Fibroblast of the conjunctiva (primary cell): ENCODE measurements around the gene HMG20B.
"Not testable (repeated sequence)": the region's sequence is repeated elsewhere in the genome, so short reads cannot be mapped to it uniquely, and the experiment has no call there.

Experiments used
- DNase-seq: peaks from one replicate; pipeline ENCODE4 v3.0.0-alpha.2; 2010; ENCODE audit warnings: low read depth

Gene HMG20B

DNA sequence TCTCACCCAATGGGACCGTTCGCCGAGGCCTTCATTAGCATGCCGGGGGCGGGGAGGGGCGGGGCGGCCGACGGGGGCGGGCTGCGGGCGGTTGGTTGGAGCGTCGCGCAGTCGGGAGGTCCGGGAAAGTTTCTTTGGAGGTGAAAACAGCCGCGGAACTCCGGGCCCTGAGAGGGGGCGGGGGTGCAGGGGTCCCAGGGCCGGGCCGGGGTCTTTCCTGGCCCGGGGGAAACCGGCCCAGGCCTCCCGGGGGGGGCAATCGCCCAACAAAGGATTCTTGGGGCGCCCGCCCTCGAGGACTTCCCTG lies at the start of gene HMG20B:
Gene HMG20B, plus strand, starts transcription at position 90 of the 307 bp plus-strand sequence. CDS start 366 bp downstream, outside the sequence.
- no peak for DNase-seq

DNA sequence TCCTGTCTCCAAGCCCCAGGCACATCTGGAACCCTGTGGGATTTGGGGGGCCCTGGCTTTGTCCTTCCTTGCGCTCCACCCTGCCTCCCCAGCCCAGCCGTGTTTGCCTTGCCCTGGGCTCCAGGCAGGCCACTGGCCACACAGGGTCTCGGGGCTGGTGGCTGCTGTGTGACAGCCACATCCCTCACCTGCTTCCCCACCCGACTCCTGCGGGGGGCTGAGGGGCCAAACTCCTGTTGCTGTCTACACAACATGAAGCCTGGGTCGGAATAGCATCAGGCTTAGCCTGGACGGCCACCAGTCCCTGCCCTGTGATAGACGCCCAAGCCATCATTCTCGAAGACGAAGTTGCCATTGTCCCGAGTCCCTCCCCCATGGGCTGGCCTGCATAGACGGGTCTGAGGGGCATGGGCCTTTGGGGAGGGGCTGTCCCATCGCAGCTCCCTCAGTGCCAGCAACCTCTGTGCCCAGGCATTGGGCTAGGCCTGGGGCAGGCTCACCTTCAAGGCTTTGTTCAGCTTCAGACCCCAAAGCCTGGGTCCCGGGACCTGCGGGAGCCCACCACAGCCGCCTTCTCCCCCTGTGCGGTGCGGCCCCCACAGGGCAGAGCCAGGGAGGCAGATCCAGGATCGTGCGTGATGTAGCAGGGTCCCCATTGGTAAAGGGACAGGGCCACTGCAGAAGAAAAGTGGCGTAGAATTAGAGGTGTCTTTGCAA lies 49.2 kb upstream of the HMG20B start:
- DNase-seq, result no peak

DNA sequence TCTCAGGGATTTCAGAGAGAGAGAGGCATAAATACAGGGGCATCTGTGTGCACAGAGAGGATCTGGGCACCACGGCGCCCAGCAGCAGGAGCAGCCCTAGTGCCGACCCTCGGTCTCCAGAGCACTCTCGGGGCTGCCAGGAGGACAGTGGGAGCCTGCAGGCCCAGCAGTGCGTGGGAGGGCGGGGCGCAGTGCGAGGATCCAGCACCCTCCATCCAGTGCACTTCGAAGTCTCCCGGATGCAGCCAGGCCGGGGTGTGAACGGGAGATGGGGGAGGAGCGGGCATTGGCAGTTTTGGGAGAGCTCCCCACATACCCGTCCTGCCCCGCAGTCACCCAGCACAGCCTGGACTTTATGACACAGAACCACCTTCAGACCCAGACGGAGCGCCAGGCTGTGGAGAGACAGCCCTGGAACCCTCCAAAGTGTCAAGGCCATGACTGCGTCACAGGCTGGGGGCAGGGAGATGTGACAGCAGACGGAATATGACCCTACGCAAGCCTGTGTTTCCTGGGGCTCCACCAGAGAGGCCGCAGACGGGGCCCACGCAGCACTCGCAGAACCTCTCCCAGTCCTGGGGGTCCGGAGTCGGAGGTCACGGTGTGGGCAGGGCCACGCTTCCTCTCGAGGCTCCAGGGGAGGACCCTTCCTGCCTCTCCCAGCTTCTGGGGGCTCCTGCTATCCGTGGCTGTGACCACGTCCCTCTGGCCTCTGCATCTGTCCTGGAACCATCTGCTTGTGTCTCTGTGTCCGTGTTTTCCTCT lies 48.5 kb upstream of the HMG20B start:
- DNase-seq, result no peak

DNA sequence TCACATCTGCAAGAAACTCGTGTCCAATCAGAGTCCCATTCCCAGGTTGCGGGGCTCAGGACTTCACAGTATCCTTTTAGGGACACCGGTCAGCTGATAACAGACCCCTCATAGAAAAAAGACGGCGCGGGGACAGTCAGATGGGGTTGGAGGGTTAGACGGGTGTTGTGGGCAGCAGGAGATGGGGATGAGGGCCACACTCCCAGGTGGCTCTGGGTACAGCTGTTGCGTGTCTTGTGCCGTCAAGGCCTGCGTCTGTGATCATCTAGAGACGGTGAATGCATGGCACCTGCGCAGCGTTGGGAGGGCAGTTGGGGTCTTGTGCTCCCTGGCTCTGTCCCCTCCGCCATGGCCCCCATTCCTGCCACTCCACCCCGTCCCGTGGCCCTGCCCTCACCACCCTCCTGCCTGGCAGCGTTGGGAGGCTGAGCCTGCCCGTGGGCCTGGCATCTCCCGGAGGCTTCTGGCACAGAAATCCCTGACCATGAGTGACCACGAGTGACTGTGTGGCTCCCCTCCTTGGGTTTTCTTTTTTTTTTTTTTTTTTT lies 47.8 kb upstream of the HMG20B start:
- DNase-seq, result no peak

DNA sequence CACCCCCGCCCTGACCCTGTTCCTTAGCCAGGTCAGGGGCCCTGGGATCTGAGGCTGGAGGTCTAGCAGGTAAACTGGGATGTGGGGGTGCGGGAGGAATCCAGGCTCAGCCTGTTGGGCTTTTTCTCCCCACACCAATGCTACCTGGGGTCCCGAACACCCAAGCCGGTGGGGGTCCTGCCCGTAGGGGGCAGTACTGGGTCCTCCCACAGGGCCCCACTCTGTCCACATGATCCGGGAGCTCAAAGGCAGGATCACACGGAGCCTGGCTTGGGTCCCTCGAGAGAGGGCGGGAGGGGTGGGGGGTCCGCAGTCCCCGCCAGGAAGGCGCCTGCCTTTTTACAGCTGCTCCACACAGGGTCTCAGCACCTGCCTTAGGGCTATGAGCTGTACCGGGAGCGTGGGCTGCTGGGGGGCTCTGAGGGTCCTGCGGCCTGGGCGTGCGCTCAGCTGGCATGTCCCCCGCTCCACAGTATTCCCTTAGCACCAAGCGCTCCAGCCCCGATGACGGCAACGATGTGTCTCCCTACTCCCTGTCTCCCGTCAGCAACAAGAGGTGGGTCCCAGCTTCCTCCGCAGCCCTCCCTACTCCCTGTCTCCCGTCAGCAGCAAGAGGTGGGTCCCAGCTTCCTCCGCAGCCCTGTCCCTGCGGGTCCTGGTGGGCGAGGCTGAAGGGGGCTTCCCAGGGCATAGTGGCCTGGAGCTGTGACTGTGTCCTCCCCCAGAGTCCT lies 46.1 kb upstream of the HMG20B start:
- no peak for DNase-seq

DNA sequence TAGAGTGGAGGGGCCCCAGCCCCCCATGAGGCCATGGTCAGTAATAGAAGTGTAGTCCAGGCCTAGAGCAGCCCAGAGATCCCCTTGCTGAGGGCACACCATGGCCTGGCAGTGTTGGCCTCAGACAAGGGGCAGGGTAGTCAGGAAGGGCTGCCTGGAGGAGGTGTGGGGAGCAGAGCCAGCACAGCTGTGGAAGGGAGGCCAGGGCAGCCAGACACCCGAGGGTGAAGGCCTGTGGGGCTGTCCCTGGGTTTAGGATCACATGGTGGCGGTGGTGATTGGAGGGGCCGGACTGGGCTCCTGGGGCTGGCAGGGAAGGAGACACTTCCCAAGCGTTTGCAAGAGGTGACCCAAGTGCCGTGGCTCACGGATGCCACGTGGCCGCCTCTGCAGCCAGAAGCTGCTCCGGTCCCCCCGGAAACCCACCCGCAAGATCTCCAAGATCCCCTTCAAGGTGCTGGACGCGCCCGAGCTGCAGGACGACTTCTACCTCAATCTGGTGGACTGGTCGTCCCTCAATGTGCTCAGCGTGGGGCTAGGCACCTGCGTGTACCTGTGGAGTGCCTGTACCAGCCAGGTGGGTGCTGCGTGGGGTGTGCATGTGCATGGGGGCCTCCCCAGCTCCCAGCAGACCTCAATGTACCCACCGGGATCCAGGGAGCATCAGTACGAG lies 45.4 kb upstream of the HMG20B start:
- DNase-seq, result no peak

DNA sequence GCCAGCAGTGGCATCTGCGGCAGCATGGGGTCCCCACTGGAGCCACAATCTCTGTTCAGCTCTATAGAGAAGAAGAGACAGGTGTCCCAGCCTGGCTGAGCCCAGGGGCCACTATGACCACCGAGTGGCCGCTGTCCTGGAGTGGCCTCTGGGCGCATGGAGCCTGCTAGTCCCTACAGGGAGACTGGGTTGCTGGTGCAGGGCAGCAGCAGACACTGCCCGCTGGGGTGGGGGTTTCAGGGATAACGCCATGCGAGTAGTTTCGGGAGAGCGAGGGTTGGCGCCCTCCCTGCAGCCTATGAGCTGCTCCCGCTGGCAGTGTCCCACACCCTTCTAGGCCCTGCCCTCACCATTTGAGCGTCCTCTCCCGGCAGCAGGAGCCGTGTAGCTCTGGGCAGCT lies 44.7 kb upstream of the HMG20B start:
- DNase-seq, result no peak

DNA sequence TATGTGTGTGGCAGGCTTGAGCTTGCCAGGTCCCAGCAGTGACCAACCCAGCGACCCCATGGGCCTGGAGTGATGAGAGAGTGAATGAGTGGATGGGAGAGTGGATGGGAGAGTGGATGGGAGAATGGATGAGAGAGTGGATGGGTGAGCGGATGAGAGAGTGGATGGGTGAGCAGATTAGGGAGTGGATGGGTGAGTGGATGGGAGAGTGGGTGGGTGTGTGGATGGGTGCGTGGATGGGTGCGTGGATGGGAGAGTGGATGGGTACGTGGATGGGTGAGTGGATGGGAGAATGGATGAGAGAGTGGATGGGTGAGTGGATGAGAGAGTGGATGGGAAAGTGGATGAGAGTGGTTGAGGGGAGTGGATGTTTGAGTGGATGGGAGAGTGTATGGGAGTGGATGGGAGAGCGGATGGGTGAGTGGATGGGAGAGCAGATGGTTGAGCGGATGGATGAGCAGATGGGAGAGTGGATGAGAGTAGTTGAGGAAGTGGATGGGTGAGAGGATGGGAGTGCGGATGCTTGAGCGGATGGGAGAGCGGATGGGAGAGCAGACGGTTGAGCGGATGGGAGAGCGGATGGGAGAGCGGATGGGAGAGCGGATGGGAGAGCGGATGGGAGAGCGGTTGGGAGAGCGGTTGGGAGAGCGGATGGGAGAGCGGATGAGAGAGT lies 44.1 kb upstream of the HMG20B start:
- no peak for DNase-seq

DNA sequence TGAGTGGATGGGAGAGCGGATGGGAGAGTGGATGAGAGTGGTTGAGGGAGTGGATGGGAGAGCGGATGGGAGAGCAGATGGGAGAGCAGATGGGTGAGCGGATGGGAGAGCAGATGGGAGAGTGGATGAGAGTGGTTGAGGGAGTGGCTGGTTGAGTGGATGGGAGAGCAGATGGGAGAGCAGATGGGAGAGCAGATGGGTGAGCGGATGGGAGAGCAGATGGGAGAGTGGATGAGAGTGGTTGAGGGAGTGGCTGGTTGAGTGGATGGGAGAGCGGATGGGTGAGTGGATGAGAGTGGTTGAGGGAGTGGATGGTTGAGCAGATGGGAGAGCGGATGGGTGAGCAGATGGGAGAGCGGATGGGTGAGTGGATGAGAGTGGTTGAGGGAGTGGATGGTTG lies 43.4 kb upstream of the HMG20B start:
- DNase-seq, result not testable (repeated sequence)

DNA sequence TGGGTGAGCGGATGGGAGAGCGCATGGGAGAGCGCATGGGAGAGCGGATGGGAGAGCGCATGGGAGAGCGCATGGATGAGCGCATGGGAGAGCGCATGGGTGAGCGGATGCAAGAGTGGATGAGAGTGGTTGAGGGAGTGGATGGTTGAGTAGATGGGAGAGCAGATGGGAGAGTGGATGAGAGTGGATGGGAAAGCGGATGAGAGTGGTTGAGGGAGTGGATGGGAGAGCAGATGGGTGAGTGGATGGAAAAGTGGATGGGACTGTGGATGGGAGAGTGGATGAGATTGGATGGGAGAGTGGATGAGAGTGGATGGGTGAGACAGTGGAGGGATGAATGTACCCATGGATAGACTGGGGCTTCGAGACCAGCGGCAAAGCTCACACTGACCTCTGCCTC lies 42.4 kb upstream of the HMG20B start:
- DNase-seq, result no peak

DNA sequence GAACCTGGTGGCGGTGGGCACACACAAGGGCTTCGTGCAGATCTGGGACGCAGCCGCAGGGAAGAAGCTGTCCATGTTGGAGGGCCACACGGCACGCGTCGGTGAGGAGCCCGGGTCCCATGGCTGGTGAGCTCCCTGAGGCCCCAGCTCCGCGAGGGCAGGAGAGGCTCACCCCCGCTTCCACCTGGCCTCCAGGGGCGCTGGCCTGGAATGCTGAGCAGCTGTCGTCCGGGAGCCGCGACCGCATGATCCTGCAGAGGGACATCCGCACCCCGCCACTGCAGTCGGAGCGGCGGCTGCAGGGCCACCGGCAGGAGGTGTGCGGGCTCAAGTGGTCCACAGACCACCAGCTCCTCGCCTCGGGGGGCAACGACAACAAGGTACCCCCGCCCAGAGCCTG lies 41.0 kb upstream of the HMG20B start:
- no peak for DNase-seq

DNA sequence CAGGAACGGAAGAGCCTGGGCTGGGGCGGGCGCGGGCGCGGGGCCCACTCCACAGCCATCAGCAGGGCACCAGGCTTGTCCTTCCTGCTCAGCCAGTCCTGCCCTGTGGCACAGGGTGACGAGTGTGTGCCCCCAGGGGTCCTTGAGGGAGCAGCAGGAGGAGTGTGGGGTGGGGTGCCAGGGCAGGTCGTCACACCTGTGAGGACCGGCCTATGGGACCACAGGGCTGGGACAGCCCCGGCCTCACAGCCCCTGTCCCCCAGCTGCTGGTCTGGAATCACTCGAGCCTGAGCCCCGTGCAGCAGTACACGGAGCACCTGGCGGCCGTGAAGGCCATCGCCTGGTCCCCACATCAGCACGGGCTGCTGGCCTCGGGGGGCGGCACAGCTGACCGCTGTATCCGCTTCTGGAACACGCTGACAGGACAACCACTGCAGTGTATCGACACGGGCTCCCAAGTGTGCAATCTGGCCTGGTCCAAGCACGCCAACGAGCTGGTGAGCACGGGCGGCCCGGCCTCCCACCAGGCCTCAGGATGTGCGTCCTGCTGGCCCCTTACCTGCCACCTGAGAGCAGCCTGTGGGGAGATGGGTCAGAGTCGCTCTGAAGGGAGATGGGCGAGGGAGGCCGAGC lies 40.5 kb upstream of the HMG20B start:
- no peak for DNase-seq

DNA sequence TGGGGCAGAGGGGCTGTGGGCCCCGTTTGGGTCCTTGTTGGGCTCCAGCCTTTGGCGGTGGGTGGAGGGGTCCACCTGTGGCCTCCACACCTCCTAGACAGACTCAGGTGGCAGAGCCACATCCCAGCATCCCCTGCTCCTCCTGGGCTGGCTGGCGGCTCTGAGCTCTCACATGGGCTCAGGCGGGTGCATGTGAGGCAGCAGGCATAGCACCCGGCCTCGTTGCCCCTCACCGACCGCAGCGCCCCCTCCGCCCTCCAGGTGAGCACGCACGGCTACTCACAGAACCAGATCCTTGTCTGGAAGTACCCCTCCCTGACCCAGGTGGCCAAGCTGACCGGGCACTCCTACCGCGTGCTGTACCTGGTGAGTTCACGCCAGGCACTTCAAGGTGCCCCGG lies 39.7 kb upstream of the HMG20B start:
- no peak for DNase-seq

DNA sequence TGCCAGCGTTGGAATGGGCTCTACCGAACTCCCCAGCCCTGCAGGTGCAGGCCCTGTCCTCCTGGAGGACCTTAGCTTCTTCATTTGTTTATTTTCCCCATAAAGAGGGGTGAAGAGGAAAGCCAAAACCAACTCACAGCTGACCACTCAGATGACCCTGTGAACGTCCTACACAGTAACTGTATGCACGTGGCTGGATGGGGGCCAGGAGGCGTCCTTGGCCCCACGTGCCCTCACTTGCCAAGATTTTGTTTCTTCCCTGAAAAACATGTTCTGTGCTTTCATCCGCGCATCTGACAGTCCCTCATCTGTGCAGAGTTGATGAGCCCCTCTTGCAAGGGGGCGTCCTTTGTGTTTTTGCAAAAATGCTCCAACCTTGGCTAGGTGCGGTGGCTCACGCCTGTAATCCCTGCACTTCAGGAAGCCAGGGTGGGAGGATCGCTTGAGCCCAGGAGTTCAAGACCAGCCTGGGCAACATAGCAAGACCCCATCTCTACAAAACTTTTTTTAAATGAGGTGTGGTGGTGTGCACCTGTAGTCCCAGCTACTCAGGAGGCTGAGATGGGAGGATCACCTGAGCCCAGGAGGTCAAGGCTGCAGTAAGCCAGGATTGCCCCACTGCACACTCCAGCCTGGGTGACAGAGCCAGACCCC lies 39.1 kb upstream of the HMG20B start:
- no peak for DNase-seq

DNA sequence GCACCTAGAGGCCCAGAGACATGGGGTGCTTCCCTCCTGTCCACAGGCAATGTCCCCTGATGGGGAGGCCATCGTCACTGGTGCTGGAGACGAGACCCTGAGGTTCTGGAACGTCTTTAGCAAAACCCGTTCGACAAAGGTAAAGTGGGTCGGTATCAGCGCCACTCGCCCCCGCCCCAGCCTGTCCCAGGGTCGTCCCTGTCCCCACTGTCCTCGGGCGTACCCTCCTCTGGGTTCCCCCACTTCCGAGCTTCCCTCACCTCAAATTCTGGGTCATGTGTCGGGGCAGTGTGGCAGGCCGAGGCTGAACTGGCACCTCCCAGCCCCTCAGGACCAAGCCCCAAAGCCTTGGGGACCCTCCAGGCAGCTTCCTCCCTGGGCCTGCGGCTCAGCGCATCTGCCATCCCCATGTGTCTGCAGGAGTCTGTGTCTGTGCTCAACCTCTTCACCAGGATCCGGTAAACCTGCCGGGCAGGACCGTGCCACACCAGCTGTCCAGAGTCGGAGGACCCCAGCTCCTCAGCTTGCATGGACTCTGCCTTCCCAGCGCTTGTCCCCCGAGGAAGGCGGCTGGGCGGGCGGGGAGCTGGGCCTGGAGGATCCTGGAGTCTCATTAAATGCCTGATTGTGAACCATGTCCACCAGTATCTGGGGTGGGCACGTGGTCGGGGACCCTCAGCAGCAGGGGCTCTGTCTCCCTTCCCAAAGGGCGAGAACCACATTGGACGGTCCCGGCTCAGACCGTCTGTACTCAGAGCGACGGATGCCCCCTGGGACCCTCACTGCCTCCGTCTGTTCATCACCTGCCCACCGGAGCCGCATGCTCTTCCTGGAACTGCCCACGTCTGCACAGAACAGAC lies 38.1 kb upstream of the HMG20B start:
- no peak for DNase-seq

DNA sequence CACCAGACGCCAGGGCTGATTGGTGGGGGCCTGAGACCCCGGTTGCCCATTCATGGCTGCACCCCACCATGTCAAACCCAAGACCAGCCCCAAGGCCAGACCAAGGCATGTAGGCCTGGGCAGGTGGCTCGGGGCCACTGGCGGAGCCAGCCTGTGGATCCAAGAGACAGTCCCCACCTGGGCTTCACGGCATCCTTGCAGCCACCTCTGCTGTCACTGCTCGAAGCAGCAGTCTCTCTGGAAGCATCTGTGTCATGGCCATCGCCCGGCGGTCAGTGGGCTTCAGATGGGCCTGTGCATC lies 37.6 kb upstream of the HMG20B start:
- no peak for DNase-seq

DNA sequence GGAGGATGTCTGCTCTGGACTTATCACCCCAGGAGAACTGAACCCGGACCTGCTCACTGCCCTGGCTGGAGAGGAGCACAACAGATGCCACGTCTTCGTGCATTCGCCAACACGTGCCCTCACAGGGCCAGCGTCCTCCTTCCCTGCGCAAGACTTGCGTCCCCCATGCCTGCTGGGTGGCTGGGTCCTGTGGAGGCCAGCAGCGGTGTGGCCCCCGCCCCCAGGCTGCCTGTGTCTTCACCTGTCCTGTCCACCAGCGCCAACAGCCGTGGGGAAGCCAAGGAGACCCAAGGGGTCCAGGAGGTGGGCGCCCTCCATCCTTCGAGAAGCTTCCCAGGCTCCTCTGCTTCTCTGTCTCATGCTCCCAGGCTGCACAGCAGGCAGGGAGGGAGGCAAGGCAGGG lies 37.2 kb upstream of the HMG20B start:
- no peak for DNase-seq

DNA sequence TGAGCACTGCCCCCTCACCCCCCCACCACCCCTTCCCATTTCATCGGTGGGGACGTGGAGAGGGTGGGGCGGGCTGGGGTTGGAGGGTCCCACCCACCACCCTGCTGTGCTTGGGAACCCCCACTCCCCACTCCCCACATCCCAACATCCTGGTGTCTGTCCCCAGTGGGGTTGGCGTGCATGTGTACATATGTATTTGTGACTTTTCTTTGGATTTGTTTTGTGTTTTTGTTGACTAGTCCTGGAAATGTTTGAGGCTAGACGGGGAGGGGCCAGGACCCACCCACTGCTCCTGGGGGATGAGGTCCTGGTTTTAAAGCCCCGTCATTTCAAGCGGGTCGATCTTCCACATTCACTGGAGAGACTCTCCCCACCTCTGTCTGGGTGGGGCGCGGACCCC lies 36.8 kb upstream of the HMG20B start:
- DNase-seq, result no peak

DNA sequence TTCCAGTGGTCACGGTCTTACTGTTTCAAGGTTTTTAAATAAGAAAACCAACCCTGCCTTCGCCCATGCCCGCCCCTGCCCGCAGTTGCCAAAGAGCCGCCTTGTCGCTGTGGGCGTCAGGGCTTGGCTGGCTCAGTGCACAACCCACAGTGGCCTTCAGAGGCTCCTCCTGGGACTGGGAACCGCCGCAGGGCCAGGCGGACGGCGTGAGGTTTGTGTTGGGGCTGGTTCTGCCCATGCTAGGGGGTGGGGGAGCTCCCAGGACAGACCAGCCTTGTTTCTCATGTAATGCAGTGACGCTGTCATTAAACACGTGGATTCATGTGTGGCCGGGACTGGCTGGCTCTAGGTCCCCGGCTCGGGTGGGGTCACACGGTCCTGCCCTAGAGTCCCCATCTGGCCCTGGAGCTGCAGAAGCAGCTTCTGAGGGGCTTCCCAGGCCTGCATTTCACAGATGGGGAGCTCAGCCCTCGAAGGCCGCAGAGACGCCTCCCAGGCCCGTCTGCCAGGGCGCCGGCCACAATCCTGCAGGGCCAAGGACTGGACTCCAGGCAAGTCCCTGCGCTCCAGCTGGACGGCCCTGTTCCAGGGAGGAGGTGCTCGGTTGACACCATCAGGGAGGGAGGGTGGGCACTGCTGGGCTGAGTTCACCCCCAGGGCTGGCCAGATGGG lies 36.2 kb upstream of the HMG20B start:
- DNase-seq, result no peak

DNA sequence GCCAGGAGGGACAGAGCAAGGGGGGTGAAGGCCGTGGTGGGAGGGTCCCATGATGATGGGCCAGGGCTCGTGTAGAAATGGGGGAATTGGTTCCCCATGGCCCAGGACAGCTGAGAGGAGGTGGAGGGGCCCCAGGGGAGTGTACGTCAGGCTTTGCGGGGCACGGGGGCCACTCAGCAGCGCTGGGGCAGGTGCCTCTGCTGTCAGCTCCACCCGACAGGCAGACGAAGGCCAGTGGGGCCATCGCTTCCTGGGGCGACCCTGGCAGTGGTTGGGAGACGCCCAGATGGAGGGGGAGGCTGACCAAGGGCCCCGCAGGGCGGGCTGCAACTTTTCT lies 35.7 kb upstream of the HMG20B start:
- DNase-seq, result no peak
